HG03097 (cell line): ENCODE measurements around the gene PDE7B.

Experiments
- ATAC-seq: cut with Tn5 transposase; IDR thresholded peaks from one replicate; pipeline ENCODE4 v1.9.1; 2021; ENCODE audit not compliant: unreplicated experiment, low FRiP score

PDE7B gene

DNA sequence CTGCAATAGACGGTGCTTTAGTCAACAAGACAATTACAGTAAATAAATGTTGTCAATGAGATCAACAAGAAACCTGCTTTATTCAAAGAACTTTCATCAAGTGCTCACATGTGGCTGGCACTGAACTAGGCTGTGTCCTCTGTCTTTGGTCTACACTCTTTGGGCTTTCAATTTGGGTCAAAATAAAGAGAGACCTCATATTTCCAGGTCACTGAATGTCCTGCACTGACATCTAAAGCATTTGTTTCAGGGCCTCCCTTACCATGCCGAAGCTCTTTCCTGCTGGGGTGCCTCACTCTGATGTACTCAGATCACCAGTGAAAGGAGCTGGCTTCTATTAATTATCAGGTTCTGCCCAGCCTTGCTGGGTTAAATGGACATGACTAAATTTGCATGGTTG lies 32.0 kb downstream of the PDE7B start:
- no peak for ATAC-seq

DNA sequence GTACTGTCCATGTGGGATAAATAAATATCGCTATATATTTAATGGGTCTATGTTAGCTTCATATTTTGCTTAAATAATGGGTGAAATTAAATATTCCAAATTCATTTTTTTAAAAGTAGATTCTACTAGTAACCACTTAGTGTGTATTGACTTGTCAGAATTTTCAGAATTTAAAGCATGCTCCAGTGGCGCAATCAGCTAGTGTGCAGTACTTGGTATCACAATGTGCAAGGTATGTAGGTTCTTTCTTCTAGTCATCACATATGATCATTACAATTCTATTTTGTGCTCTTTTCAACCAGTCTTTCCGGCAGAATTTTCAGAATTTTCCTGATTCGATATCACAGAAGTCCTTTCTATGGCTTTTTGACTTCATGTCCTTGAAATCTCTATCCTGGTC lies 32.6 kb downstream of the PDE7B start:
- no peak for ATAC-seq

DNA sequence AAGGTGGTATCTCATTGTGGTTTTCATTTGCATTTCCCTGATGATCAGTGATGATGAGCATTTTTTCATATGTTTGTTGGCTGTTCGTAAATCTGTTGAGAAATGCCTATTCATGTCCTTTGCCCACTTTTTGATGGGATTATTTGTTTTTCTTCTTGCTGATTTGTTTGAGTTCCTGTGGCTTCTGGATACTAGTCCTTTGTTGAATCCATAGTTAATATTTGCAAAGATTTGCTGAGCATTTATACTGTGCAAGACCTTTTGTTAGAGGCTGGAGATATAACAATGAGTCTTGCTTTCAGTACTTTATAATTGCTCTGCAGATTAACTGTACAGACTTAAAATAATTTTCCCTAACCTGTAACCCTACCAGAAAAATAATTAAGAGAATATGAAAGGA lies 35.6 kb downstream of the PDE7B start:
- ATAC-seq = no peak

DNA sequence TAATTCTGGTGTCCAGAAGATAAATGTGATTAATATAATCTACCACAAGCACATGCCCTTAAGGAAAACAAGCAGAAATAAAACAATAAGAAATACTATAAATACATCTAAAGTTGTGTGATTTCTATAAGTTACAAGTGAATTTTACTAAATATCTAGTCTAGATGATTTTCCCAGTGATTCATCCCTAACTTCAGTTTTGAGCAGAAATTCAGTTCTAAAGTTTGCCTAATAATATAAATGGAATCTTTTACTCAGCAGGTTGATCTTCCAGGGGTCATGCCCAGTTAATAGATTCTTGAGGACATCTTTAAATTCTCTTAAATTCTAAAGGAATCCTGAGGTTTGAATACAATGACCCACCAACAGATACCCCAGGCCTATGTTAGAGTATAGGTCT lies 37.3 kb downstream of the PDE7B start:
- ATAC-seq = no peak

DNA sequence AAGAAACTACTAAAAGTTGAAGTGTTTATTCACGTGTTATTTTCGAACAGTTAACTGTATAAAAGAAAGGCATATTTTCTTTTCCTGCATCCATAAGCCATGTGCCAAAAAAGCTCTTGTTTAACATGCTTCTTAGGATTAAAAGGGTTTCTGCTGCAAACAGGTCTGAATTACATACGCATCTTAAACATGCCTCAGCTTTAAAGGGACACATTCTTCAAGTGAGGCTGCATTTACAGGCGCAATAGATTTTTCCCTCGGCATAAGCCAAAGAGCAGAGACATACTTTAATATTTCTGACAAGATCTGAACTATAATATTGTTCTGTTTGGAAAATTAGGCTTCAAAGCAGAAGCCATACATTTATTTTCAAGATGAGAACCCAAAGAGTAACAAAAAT lies 39.4 kb downstream of the PDE7B start:
- no peak for ATAC-seq

DNA sequence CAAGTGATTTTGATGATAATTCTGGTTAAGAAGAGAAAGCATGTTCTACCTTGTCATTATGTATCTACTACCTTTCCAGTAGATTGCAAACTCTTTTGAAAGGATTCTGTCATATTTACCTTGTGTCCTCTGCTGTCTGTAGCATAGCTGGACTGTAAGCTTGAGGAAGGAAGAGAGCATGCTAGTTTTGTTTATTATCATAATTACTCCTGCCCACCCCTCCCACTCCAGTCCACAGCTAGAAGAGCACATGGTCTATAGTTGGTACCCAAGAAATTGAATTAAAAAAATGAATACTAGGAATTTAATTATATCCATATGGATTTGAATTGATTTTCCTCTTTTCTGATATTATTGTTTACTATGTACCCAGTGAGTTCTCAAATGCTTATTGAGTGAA lies 40.2 kb downstream of the PDE7B start:
- no peak for ATAC-seq

DNA sequence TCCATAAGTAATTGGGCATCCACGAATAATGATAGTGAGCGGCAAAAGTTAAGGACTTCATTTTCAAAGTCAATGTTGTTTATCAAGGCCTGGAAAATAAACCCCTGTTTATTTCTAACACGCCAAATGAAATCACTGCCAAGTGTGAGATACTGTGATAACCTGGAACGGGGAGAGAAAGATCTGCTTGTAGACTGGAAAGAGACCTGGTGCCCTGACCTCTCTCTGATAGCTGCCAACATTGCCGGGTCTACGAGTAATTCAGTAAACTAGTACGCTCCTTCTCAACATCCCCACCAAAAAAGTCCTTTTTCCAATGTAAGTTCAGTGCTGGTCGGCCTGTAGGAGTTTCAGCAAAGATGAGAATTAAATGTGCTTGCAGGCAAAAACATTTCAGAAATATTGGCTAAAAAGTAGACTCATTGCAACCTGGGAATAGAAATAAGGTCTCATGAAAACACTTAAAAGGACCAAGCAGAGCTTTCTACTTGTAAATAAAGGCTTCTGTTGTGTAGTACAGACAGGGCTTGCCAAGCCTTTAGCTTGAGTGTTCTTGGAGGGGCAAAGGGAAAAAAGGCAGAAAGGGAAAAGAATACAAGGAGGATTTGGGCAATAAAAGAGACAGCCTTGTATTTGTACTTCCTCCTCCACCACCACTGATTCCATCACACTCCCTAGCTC lies 43.9 kb downstream of the PDE7B start:
- ATAC-seq = no peak

DNA sequence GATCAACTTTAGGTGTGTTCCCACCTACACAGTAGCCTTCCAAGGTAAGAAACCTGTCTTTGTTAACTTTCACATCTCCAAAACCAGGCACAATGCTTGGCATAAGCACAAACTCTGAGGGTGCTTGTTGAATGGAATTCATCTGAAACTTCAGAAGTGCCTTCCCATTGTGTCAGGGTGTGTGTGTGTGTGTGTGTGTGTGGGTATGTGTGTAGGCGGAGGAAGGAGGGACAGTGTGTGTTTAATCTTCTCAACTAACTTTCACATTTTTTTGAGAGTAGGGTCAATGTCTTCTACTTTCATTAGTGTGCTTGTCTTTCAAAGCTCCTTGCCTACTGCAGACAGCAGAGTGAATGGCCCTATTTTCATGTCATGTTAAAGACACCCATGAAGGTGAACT lies 45.6 kb downstream of the PDE7B start:
- no peak for ATAC-seq

DNA sequence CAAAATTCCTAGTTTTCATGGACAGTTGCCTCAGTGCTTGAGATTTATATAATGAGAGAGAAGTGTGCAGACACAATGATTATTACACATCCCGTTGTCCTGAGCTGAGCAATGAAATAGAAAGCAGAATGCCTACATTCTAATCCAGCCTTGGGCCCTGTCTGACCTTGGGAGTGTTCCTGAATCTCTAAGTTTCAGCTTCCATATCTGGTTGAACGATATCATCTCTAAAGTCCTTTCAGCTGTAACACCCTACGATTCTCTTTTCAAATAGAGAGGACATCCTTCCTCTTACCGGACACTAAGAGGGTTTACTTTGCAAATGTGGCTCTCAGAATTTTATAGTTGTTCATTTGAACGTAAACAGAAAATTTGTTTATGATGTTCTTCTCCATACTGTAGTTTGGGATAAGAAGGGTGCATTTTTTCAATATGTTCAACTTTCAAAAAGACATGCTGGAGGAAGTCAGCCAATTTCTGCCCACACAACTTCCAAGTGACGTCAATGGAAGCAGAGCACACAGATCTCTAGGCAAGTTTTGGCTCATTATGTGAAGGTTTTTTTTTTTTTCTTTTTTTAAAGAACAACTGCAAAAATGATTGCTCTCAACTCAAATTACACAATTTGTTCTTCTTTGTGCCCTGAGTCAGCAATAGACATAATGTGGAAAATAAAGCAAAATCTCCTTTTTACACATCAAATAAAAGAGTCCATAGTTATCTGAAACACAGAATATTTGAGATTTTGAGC lies 50.4 kb downstream of the PDE7B start:
- no peak for ATAC-seq

DNA sequence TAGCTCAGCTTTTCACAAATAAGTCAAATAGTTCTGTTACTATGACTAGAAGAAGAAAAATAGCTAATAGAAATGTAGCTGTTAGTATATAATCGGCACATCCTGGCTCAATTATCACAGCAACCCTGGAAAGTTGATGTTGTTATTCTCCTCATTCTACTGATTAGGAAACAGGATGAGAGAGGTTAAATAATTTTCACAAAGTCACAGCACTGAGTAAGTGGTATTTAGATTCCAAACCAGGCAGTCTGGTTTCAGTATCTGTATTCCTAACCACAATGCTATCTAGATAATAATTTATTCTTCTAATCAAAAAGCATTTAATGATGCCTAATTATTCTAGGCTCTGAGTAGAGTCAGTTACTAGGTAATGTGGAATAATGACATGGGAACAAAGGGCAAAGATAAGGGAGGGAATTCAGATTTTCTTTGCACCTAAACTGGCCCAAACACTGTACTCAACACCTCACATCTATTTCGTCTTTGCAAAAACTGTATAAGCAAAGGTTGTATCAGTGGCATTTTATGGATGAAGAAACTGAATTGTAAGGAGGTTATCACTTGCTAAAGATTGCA lies 51.3 kb downstream of the PDE7B start:
- ATAC-seq = no peak

DNA sequence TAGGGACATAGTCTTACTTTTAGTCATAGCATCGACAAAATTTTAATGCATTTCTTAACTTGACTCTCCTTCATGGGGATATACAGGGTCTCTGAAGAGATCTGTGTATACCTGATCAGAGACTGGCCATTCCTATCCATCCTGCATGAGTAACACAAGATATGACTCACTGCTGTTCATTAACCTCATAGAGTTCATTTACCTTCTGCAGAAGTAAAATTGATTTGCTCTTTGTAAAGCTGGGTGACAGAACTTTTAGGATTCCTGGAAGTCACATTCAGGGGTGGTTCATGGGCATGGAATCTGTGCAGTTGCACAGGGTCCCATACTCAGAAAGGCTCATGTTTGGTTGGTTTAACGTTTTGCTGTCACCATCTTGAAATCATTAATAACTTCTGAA lies 53.2 kb downstream of the PDE7B start:
- ATAC-seq = no peak

DNA sequence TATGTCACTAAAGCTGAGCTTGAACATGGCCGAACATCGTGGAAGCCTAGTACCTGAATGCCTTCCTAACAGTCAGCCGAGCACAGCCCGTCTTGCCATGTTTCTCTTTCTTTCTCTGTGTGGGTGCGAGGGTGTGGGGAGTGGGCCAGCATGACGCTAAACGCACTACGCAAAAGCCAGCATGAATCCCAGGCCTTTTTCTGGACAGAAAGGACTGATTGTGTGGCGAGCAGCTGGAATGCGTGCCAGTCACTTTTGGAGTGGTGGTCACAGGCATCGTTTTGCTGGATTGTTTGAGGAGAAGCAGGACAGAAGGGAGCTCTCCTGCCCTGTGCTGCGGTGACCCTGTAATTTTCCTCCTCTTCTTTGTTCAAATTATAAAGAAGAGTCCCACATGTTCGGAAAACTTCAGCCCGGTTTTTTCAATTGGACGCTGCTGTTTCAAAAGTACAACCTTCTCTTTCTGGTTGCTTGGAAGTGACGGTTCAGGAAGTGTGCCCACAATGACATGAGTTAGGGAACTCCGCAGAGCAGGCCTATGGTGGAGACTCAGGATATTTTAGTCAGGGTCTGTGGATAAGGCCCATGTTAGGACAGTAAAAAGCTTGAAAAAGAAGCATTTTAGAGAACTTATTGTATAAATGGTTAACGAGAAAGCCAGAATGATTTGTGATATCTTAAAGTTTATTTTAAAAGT lies 54.3 kb downstream of the PDE7B start:
- ATAC-seq = no peak

DNA sequence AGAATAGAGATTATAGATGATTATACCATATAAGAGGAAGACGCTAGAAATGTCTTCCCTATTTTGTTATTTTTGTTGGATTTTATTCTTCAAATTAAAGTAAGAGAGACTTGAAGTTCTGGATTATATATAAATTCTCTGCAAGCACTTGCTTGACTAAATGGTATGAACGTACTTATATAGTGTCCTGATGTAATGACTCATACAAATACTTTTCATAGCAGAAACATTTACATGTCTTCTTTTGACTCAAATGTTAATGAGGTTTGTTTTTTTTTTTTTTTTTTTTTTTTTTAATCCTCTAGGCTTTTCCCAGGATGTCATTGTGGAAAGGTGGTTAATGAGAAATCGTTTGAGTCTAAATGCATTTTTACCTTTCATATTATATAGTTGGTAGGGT lies 55.0 kb downstream of the PDE7B start:
- no peak for ATAC-seq

DNA sequence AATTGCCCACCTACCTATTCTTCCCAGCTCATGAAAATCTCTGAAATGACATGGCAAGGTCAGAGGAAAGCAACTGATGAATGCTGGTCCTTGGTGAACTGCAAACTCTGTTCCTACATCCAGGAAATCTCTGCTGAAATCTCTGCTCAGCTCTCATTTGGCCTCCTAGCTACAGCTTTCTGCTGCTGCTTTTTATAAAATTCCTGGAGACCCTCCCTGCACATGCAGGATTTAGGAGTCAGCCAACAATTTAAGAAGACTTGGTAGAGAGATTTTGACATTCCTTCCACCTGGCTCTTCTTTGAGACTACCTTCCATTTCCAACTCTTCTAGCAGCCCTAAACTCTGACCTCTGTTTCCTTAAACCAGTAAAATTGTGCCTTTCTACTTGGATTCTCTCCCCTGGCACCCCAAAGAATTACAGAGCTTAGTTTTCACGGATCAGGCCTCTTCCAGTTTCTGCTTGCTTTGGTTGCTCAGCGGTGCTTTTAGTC lies 55.5 kb downstream of the PDE7B start:
- ATAC-seq = no peak

DNA sequence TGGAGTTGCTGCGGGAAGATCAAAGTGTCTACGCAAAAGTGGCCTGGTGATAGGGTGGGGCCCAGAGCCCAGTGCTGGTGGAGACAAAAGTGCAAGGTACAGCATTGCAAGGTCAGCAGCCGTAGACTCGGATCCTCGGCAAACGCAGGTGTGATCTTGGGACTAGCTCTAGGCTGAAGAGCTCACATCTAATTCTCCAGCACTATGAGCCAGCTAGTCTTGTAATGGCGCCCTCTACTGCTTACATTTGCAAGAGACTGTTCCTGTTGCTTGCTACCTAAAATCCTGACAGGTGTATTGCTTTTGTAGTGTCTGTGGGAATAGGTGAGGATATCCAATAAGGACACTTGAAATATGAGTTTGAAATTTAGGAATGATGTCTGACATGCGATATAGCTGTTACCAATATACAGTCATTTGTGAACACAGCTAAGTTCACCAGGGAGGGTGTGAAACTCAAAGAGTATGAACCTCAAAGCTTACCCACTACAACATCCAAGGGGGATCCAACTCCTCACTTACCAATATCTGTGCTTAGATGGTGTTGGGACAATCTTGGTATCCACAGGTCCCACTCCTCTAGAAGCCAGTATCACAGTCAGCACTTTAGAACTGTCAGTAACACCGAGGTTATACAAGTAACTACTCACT lies 58.4 kb downstream of the PDE7B start:
- ATAC-seq = no peak

DNA sequence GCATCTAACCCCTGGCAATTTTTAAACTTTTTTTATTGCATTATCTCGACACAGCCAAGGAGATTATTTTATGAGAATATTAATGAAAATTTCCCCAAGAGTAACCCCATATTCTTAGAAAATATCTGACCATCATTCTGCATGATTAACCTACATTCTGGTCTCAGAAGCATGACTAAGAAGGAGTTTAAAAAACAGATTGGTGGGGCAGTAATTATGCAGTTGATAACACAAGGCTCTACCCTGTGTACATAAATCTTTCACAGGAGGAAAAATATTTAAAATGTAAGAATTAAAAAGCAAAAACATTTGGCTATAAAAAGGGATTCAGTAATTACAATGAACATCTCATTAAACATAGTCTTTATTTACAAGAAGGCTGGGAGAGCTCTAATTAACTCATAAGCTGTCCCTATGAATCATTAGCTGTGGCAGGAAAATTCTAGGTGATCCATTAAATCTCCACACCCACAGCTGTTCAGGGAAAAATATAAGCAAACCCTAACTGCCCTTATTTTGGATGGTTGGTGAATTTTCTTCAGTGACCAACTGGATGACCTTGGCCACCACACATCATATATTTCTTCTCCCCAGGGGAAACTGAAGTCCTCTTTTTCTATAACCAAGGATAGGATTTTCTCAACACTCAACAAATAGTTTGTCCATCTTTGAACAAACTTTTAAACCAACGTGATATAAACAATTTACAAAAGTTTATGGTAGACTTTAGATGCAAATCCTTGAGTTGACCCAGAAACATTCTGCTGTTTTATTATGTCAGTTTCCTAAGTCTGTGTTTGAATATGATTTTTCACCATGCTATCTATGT lies 59.5 kb downstream of the PDE7B start:
- no peak for ATAC-seq

DNA sequence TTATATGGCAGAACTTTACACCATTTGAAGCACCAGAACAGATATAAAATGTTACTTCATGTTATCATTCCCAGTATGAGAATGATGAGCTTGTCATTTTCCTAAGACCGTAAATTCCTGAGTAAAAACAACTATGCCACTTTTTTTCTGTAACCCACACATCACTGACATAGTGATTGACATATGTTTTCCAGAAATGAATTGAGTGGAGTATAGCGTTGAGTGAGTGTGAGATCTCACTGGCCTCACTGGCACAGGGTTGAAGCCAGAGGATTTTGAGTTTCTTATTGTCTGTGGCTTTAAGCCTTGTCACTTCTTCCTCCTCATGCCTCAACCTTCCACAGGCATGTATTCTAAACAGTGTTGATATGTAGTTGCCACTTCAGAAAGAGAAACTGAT lies 62.3 kb downstream of the PDE7B start:
- ATAC-seq = no peak

DNA sequence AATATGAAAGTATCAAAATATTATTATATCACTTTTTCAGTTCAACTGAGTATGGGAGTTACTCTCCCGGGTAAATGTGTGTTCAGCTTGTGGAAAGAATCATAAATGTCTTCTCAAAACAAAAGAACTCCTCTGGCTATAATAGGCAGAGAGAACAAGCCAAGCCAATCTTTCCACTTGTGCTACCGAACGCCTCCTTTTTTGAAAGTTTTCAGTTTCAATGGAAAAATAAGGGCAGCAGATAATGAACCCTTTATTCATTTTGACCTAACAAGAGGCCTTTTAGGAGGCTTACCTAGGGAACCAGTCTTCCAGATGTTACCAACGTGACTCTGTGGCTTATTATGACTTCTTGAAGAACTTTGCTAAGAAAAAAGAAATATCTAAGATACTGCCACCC lies 67.5 kb downstream of the PDE7B start:
- no peak for ATAC-seq

DNA sequence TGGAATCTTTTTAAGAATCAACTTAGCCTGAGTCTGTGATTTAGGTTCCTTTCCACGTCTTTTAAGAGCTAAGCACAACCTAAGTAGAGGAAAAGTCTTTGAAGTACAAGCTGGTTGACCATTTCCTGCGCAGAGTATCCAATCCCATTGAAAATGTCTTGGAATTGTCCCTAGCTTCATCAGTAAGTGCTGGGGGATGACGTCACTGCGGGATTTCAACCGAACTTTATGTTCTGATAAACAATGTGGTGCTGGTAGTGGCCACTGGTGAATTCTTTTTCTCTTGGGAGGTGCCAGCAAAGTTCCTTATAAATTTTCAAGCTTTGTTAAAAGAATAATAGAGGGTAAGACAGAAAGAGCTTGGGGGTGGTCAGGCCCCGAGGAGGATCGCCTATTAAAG lies 69.2 kb downstream of the PDE7B start:
- ATAC-seq = no peak

DNA sequence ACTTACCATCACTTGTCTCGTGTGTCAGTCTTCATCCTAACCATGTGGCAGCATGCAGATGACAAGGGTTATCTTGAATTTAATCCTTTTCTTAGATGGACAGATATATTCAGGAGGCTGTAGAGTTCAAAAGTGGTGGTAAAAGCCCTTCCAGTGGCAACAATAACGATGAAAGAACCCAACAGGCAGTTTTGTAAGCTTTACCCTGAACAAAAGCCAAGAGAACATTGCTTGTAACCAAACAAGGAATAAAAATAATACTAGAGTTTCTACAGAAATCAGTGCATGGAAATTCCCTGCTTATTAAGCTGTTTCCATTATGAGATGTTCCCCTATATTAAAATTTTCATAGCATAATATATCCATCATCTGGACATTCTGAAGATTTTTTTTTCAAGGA lies 69.7 kb downstream of the PDE7B start:
- no peak for ATAC-seq
